Liver (tissue), 9 donors: ENCODE data around the gene ELF4. TPM values are rescaled to one million over a fixed set of nuclear protein-coding genes. Genes with fewer than 3 reads are reported as not detected.

ENCODE experiments used
- DNase-seq: peaks from one replicate; pipeline ENCODE4 v3.0.0-alpha.2; 2017; ENCODE audit warnings: low spot score
- H3K27ac ChIP-seq, 2 donors: one replicate each; pipeline ENCODE4 v1.7.0; 2013; ENCODE audit warnings: inconsistent platforms in 2 of 2, low read length in 2 of 2, control low read depth in 1 of 2, low read depth in 1 of 2, mild to moderate bottlenecking in 1 of 2
- H3K27me3 ChIP-seq, 4 donors: one replicate each; pipeline versions ENCODE4 v1.6.1 to v1.7.0; 2013; ENCODE audit warnings: low read length in 3 of 4, inconsistent platforms in 1 of 4, mild to moderate bottlenecking in 1 of 4, moderate library complexity in 1 of 4; ENCODE audit not compliant: control insufficient read depth in 4 of 4, insufficient read depth in 4 of 4
- H3K36me3 ChIP-seq, 4 donors: one replicate each; pipeline versions ENCODE4 v1.6.1 to v1.7.0; 2013; ENCODE audit warnings: low read length in 3 of 4, mild to moderate bottlenecking in 3 of 4, low read depth in 1 of 4, moderate library complexity in 1 of 4; ENCODE audit not compliant: control insufficient read depth in 4 of 4, insufficient read depth in 3 of 4
- H3K4me1 ChIP-seq, 4 donors: one replicate each; pipeline versions ENCODE4 v1.6.1 to v1.7.0; 2013; ENCODE audit warnings: low read length in 3 of 4, mild to moderate bottlenecking in 3 of 4, moderate library complexity in 1 of 4; ENCODE audit not compliant: control insufficient read depth in 4 of 4, insufficient read depth in 4 of 4
- H3K4me3 ChIP-seq, 3 donors: one replicate each; pipeline versions ENCODE4 v1.6.1 to v1.7.0; 2013; ENCODE audit warnings: low read length in 3 of 3, control low read depth in 1 of 3, low read depth in 1 of 3, mild to moderate bottlenecking in 1 of 3
- H3K9ac ChIP-seq, 2 donors: one replicate each; pipeline ENCODE4 v1.7.0; 2013; ENCODE audit warnings: low read length in 2 of 2, mild to moderate bottlenecking in 2 of 2, moderate library complexity in 2 of 2, control low read depth in 1 of 2, low read depth in 1 of 2
- H3K9me3 ChIP-seq, 4 donors: one replicate each; pipeline versions ENCODE4 v1.6.1 to v1.7.0; 2013; ENCODE audit warnings: low read length in 3 of 4; ENCODE audit not compliant: control insufficient read depth in 4 of 4
- CTCF ChIP-seq: fragments of 150-350 bp; IDR thresholded peaks from 2 replicates; pipeline ENCODE4 v1.5.1; 2017; ENCODE audit warnings: improper control_type of control experiment, low read depth, low read length; ENCODE audit not compliant: missing input control
- EGR1 ChIP-seq, 2 donors: IDR thresholded peaks; 2 replicates each; pipeline ENCODE4 v1.6.1; 2016 to 2018; ENCODE audit warnings: antibody characterized with exemption in 2 of 2, low read depth in 2 of 2
- FOXA2 ChIP-seq: IDR thresholded peaks from 2 replicates; pipeline ENCODE4 v1.6.1; 2016; ENCODE audit warnings: antibody characterized with exemption
- GABPA ChIP-seq, 2 donors: IDR thresholded peaks in 1 of 2; conservative IDR thresholded peaks in 1 of 2; 2 replicates each; pipeline ENCODE4 v1.6.1; 2016; ENCODE audit warnings: antibody characterized with exemption in 2 of 2, mild to moderate bottlenecking in 1 of 2, moderate library complexity in 1 of 2
- HNF4A ChIP-seq, 2 donors: conservative IDR thresholded peaks; 2 replicates each; pipeline ENCODE4 v1.6.1; 2016; ENCODE audit warnings: antibody characterized with exemption in 2 of 2, mild to moderate bottlenecking in 2 of 2
- HNF4G ChIP-seq: IDR thresholded peaks from 2 replicates; pipeline ENCODE4 v1.6.1; 2016; ENCODE audit warnings: antibody characterized with exemption
- JUND ChIP-seq, 2 donors: IDR thresholded peaks; 2 replicates each; pipeline ENCODE4 v1.6.1; 2016; ENCODE audit warnings: antibody characterized with exemption in 2 of 2
- NR2F2 ChIP-seq: IDR thresholded peaks from 2 replicates; pipeline ENCODE4 v1.6.1; 2016; ENCODE audit warnings: antibody characterized with exemption
- RAD21 ChIP-seq, 2 donors: IDR thresholded peaks; 2 replicates each; pipeline ENCODE4 v1.6.1; 2016; ENCODE audit warnings: antibody characterized with exemption in 2 of 2, mild to moderate bottlenecking in 2 of 2
- REST ChIP-seq: IDR thresholded peaks from 2 replicates; pipeline ENCODE4 v1.6.1; 2016; ENCODE audit warnings: antibody characterized with exemption, mild to moderate bottlenecking
- RXRA ChIP-seq, 2 donors: IDR thresholded peaks; 2 replicates each; pipeline ENCODE4 v1.6.1; 2017 to 2018; ENCODE audit warnings: antibody characterized with exemption in 2 of 2, mild to moderate bottlenecking in 1 of 2
- SP1 ChIP-seq: IDR thresholded peaks from 2 replicates; pipeline ENCODE4 v1.6.1; 2018; ENCODE audit warnings: antibody characterized with exemption, mild to moderate bottlenecking
- TAF1 ChIP-seq: conservative IDR thresholded peaks from 2 replicates; pipeline ENCODE4 v1.6.1; 2016; ENCODE audit warnings: antibody characterized with exemption, mild to moderate bottlenecking
- YY1 ChIP-seq: IDR thresholded peaks from 2 replicates; pipeline ENCODE4 v1.6.1; 2016; ENCODE audit warnings: antibody characterized with exemption, mild to moderate bottlenecking
- WGBS: extraction: QIAGEN DNeasy Blood & Tissue Kit; methylation state at CpG from one replicate; pipeline ENCODE4 v1.1.7; 2013; 5-methylcytosine and 5-hydroxymethylcytosine counted together
- polyA plus RNA-seq, 2 donors: library from polyadenylated mRNA; stranded (reverse) in 1 of 2; unstranded in 1 of 2; fragments of 200-250 nt in 1 of 2; fragments of >200 nt in 1 of 2; fragmentation: Nextera tagmentation in 1 of 2; extraction: Ambion mirVana in 1 of 2; gene quantifications; one replicate each; pipeline versions ENCODE4 v1.2.1 to v1.2.3, GENCODE V29; 2013 to 2015
- total RNA-seq, 2 donors: library from RNA; depleted of rRNA; stranded (reverse); fragments of >200 nt; gene quantifications; one replicate each; pipeline ENCODE4 v1.2.3, GENCODE V29; 2014
- TF ChIP-seq, protein P1 (sequence below): IDR thresholded peaks from 2 replicates; pipeline ENCODE4 v1.6.1; 2016; ENCODE audit warnings: antibody characterized with exemption
- TF ChIP-seq, protein P2 (sequence below): IDR thresholded peaks from 2 replicates; pipeline ENCODE4 v1.6.1; 2016; ENCODE audit warnings: antibody characterized with exemption
- TF ChIP-seq, protein P3 (sequence below): IDR thresholded peaks from 2 replicates; pipeline ENCODE4 v1.6.1; 2016; ENCODE audit warnings: antibody characterized with exemption
- donor health status: healthy.
- donor health status: healthy.
- donor health status: healthy.
- donor health status: healthy.
- donor health status: healthy.

ELF4 gene
- total and polyA plus RNA-seq, 4 donors, result 0.35 to 4.7 (median 1.5) TPM

DNA sequence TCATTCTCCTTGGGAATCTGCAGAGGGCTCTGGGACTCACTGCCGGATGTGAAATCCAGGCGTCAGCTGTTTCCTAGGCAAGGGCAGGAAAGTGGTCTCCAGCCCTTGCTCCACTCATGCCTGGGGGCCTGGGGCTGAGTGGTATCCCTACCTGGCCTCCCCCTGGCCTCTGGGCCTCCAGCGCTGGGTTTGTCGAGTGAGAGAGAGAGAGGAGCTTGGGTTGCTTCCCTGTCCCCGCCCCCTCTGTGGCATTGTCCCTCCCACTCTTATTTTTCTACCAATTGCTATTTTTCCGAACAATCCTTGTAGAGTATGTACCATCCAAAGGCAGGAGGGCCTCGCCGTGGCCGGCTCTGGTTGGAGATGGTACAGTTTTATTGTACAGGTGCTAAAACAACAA is 53.1 kb downstream of the ELF4 start:
- no peak for DNase-seq
- Histone ChIP-seq H3K36me3 (peaks cover 0 to 10% (median 2%) of the 10 kb centered on the region in 4 donors), H3K27me3 (no peaks in the 10 kb centered on the region), H3K4me3 (no peak overlapping the region), H3K4me1 (peaks cover 0 to 8% (median 4%) of the 10 kb centered on the region in 4 donors), H3K9ac (no peak overlapping the region), H3K27ac (no peak overlapping the region), H3K9me3 (no peaks in the 10 kb centered on the region)
- WGBS, result 85% methylated on average over 9 of the region's 9 CpGs
- TF ChIP-seq, protein P1, sequence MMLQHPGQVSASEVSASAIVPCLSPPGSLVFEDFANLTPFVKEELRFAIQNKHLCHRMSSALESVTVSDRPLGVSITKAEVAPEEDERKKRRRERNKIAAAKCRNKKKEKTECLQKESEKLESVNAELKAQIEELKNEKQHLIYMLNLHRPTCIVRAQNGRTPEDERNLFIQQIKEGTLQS, result no peak
- TF ChIP-seq, protein P2, sequence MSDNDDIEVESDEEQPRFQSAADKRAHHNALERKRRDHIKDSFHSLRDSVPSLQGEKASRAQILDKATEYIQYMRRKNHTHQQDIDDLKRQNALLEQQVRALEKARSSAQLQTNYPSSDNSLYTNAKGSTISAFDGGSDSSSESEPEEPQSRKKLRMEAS, result no peak
- TF ChIP-seq YY1, result no peak
- no peak for TF ChIP-seq GABPA (IDR thresholded peaks at IDR 0.05 in 1 of 2, conservative IDR thresholded peaks at IDR 0.05 in 1 of 2)
- TF ChIP-seq HNF4A (conservative IDR thresholded peaks at IDR 0.05), result no peak
- TF ChIP-seq RXRA (IDR thresholded peaks at IDR 0.05), result no peak
- TF ChIP-seq TAF1, result no peak
- TF ChIP-seq, protein P3, sequence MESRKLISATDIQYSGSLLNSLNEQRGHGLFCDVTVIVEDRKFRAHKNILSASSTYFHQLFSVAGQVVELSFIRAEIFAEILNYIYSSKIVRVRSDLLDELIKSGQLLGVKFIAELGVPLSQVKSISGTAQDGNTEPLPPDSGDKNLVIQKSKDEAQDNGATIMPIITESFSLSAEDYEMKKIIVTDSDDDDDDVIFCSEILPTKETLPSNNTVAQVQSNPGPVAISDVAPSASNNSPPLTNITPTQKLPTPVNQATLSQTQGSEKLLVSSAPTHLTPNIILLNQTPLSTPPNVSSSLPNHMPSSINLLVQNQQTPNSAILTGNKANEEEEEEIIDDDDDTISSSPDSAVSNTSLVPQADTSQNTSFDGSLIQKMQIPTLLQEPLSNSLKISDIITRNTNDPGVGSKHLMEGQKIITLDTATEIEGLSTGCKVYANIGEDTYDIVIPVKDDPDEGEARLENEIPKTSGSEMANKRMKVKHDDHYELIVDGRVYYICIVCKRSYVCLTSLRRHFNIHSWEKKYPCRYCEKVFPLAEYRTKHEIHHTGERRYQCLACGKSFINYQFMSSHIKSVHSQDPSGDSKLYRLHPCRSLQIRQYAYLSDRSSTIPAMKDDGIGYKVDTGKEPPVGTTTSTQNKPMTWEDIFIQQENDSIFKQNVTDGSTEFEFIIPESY, result no peak
- TF ChIP-seq REST, result no peak
- TF ChIP-seq SP1, result no peak
- no peak for TF ChIP-seq CTCF
- TF ChIP-seq FOXA2, result no peak
- no peak for TF ChIP-seq RAD21 (IDR thresholded peaks at IDR 0.05)
- TF ChIP-seq NR2F2, result no peak
- TF ChIP-seq JUND (IDR thresholded peaks at IDR 0.05), result no peak
- no peak for TF ChIP-seq HNF4G

DNA sequence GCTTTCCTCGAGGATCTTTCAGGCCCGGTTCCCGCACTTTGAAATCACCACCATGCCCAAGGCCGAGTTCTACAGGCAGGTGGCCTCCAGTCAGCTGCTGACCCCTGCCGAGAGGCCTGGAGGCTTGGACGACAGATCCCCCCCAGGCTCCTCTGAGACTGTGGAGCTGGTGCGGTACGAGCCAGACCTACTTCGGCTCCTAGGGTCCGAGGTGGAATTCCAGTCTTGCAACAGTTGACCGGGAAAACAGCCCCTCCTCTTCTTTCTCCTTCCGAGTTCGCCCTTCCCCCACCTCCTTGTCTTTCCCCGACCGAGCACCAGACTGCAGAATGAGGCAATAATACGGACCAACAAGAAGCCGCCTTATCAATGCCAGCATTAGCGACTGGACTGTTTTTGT is 54.4 kb downstream of the ELF4 start:
- Histone ChIP-seq H3K9me3 (no peaks in the 10 kb centered on the region), H3K27ac (no peak overlapping the region), H3K9ac (no peak overlapping the region), H3K4me3 (no peak overlapping the region), H3K36me3 (peaks cover 3 to 22% (median 13%) of the 10 kb centered on the region in 4 donors), H3K27me3 (no peaks in the 10 kb centered on the region), H3K4me1 (peaks cover 0 to 5% (median 3%) of the 10 kb centered on the region in 4 donors)
- DNase-seq, result no peak
- 91% methylated on average over 18 of the region's 18 CpGs for whole genome bisulfite sequencing
- TF ChIP-seq SP1, result no peak
- no peak for TF ChIP-seq RXRA (IDR thresholded peaks at IDR 0.05)
- TF ChIP-seq, protein P1, result no peak
- TF ChIP-seq HNF4A (conservative IDR thresholded peaks at IDR 0.05), result no peak
- TF ChIP-seq, protein P3, result no peak
- TF ChIP-seq CTCF, result no peak
- TF ChIP-seq NR2F2, result no peak
- no peak for TF ChIP-seq EGR1 (IDR thresholded peaks at IDR 0.05; ENCODE audit: low read depth in 2 of 2)
- no peak for TF ChIP-seq GABPA (IDR thresholded peaks at IDR 0.05 in 1 of 2, conservative IDR thresholded peaks at IDR 0.05 in 1 of 2)
- TF ChIP-seq HNF4G, result no peak
- no peak for TF ChIP-seq YY1
